Keratinocyte (primary cell): ENCODE data around the gene RAD54L. TPM values are rescaled to one million over a fixed set of nuclear protein-coding genes. Genes with fewer than 3 reads are reported as not detected.
"Not testable (repeated sequence)": the region's sequence is repeated elsewhere in the genome, so short reads cannot be mapped to it uniquely, and the experiment has no call there.

ENCODE experiments used
- DNase-seq: peaks from one replicate; pipeline ENCODE4 v3.0.0-alpha.2; 2011; ENCODE audit warnings: low read depth, missing footprints, low spot score
- FAIRE-seq: peaks from 2 replicates; lab custom pipeline; 2011; peaks lifted over from hg19 to GRCh38; lab: Jason Lieb, UNC
- H2AFZ ChIP-seq: 2 replicates; pipeline ENCODE4 v1.6.0; 2012; ENCODE audit warnings: low read length, control low read depth, inconsistent platforms; ENCODE audit not compliant: control insufficient read depth
- H3K27ac ChIP-seq: 2 replicates; pipeline ENCODE4 v1.5.1; 2011; ENCODE audit warnings: low read length; ENCODE audit not compliant: control insufficient read depth, insufficient read depth
- H3K27me3 ChIP-seq: 3 replicates; pipeline ENCODE4 v1.6.0; 2011; ENCODE audit warnings: low read length; ENCODE audit not compliant: control insufficient read depth, insufficient read depth; ENCODE audit errors: extremely low read depth
- H3K36me3 ChIP-seq, 2 experiments: 2 replicates in 1 of 2; 3 replicates in 1 of 2; pipeline ENCODE4 v1.5.1; 2011; ENCODE audit warnings: low read length in 2 of 2, mild to moderate bottlenecking in 1 of 2; ENCODE audit not compliant: control insufficient read depth in 2 of 2, insufficient read depth in 2 of 2; ENCODE audit errors: extremely low read depth in 1 of 2
- H3K4me1 ChIP-seq: 3 replicates; pipeline ENCODE4 v1.5.1; 2011; ENCODE audit warnings: low read length; ENCODE audit not compliant: control insufficient read depth, insufficient read depth; ENCODE audit errors: extremely low read depth
- H3K4me2 ChIP-seq: 3 replicates; pipeline ENCODE4 v1.6.0; 2011; ENCODE audit warnings: low read depth, low read length; ENCODE audit not compliant: control insufficient read depth, insufficient read depth; ENCODE audit errors: extremely low read depth
- H3K4me3 ChIP-seq, 3 experiments: fragments of 200-600 bp in 1 of 3; sonication (generic) in 1 of 3; 2 replicates in 2 of 3; 3 replicates in 1 of 3; pipeline ENCODE4 v1.5.1; 2011 to 2016; ENCODE audit warnings: low read length in 3 of 3, mild to moderate bottlenecking in 3 of 3, control low read depth in 2 of 3, inconsistent platforms in 1 of 3, low read depth in 1 of 3, mixed read lengths in 1 of 3, mixed run types in 1 of 3, moderate library complexity in 1 of 3; ENCODE audit not compliant: control insufficient read depth in 2 of 3, insufficient read depth in 2 of 3; ENCODE audit errors: extremely low read depth in 1 of 3
- H3K79me2 ChIP-seq: 2 replicates; pipeline ENCODE4 v1.6.0; 2012; ENCODE audit warnings: low read length; ENCODE audit not compliant: control insufficient read depth, insufficient read depth
- H3K9ac ChIP-seq: 3 replicates; pipeline ENCODE4 v1.6.0; 2011; ENCODE audit warnings: low read length; ENCODE audit not compliant: control insufficient read depth, insufficient read depth; ENCODE audit errors: extremely low read depth
- H3K9me1 ChIP-seq: 3 replicates; pipeline ENCODE4 v1.6.0; 2011; ENCODE audit warnings: low read length; ENCODE audit not compliant: control insufficient read depth, insufficient read depth; ENCODE audit errors: extremely low read depth
- H3K9me3 ChIP-seq: 2 replicates; pipeline ENCODE4 v1.5.1; 2012; ENCODE audit warnings: low read depth, low read length; ENCODE audit not compliant: control insufficient read depth
- H4K20me1 ChIP-seq: 3 replicates; pipeline ENCODE4 v1.6.0; 2011; ENCODE audit warnings: low read length; ENCODE audit not compliant: control insufficient read depth, insufficient read depth; ENCODE audit errors: extremely low read depth
- EZH2 ChIP-seq: IDR thresholded peaks from one replicate; pipeline ENCODE4 v1.6.1; 2012; ENCODE audit warnings: inconsistent platforms, mild to moderate bottlenecking, low read length, moderate library complexity
- dilution Hi-C: fragments of 300-500 bp; cut with MboI; formaldehyde crosslinking; loops from one replicate; pipeline ENCODE4 v1.7.0; 2020; ENCODE audit warnings: low sequenced_read_pairs; ENCODE audit not compliant: extremely low pct_ligation_motif_present
- polyA plus RNA-seq, 5 experiments: library from polyadenylated mRNA; depleted of rRNA in 3 of 5; stranded (reverse) in 3 of 5; stranded (forward) in 1 of 5; unstranded in 1 of 5; fragments of >200 nt; gene quantifications; 1 replicate in 1 of 5; 2 replicates in 3 of 5; 3 replicates in 1 of 5; pipeline versions ENCODE4 v1.2.1 to v1.2.3, GENCODE V29; 2011 to 2012; ENCODE audit warnings: missing spikeins in 2 of 5, low read depth in 1 of 5, low replicate concordance in 1 of 5
- TF ChIP-seq, protein P1 (sequence below), 3 experiments: IDR thresholded peaks in 1 of 3; conservative IDR thresholded peaks in 1 of 3; optimal IDR thresholded peaks in 1 of 3; 2 replicates in 2 of 3; 3 replicates in 1 of 3; pipeline versions ENCODE3 to v1.5.1; 2011; ENCODE audit warnings: low read length in 3 of 3, mild to moderate bottlenecking in 3 of 3, moderate library complexity in 2 of 3, control low read depth in 1 of 3, inconsistent platforms in 1 of 3; ENCODE audit not compliant: insufficient read depth in 2 of 3; ENCODE audit errors: extremely low read depth in 1 of 3

The RAD54L gene
- polyA plus RNA-seq, 1 donor (not counting 4 experiments of a cell fraction or from before 2014, with no cell fraction given) = 3.8 TPM

DNA sequence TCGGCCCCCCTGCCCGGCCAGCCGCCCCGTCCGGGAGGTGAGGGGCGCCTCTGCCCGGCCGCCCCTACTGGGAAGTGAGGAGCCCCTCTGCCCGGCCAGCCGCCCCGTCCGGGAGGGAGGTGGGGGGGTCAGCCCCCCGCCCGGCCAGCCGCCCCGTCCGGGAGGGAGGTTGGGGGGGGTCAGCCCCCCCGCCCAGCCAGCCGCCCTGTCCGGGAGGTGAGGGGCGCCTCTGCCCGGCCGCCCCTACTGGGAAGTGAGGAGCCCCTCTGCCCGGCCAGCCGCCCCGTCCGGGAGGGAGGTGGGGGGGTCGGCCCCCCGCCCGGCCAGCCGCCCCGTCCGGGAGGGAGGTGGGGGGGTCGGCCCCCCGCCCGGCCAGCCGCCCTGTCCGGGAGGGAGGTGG is 5.8 kb upstream of the RAD54L start:
- FAIRE-seq, H3K79me2 ChIP-seq, H2AFZ ChIP-seq, H3K27me3 ChIP-seq, DNase-seq, H3K4me2 ChIP-seq, H3K9me1 ChIP-seq, H3K27ac ChIP-seq, H3K36me3 ChIP-seq, H3K4me3 ChIP-seq, H3K9me3 ChIP-seq, H3K9ac ChIP-seq, H4K20me1 ChIP-seq, dilution Hi-C loops, H3K4me1 ChIP-seq: not testable (repeated sequence)

DNA sequence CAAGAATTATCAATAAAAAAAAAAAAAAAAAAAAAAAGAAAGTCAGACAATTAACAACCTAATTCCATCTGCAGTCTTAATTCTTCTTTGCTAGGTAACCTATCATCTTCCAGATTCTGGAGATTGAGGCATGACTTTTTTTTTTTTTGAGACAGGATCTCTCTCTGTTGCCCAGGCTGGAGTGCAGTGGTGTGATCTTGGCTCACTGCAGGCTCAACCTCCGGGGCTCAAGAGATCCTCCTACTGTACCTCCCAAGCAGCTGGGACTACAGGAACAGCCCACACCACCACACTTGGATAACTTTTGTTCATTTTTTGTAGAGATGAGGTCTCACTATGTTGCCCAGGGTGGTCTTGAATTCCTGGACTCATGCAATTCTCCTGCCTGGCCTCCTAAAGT is 4.6 kb upstream of the RAD54L start:
- TF ChIP-seq EZH2 = no peak
- TF ChIP-seq, protein P1, sequence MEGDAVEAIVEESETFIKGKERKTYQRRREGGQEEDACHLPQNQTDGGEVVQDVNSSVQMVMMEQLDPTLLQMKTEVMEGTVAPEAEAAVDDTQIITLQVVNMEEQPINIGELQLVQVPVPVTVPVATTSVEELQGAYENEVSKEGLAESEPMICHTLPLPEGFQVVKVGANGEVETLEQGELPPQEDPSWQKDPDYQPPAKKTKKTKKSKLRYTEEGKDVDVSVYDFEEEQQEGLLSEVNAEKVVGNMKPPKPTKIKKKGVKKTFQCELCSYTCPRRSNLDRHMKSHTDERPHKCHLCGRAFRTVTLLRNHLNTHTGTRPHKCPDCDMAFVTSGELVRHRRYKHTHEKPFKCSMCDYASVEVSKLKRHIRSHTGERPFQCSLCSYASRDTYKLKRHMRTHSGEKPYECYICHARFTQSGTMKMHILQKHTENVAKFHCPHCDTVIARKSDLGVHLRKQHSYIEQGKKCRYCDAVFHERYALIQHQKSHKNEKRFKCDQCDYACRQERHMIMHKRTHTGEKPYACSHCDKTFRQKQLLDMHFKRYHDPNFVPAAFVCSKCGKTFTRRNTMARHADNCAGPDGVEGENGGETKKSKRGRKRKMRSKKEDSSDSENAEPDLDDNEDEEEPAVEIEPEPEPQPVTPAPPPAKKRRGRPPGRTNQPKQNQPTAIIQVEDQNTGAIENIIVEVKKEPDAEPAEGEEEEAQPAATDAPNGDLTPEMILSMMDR (optimal IDR thresholded peaks at IDR 0.05 in 1 of 3, IDR thresholded peaks at IDR 0.05 in 1 of 3, conservative IDR thresholded peaks at IDR 0.05 in 1 of 3; ENCODE audit: extremely low read depth in 1 of 3, insufficient read depth in 2 of 3, low read length in 3 of 3) = no peak
- no peak overlapping the region for H3K27ac ChIP-seq
- no peaks in the 10 kb centered on the region for H3K9me3 ChIP-seq
- dilution Hi-C loops = no loop called here
- H3K4me3 ChIP-seq = no peak overlapping the region
- DNase-seq = no peak
- no peaks in the 10 kb centered on the region for H3K4me1 ChIP-seq
- no peaks in the 10 kb centered on the region for H3K9me1 ChIP-seq
- no peak for FAIRE-seq
- no peaks in the 10 kb centered on the region for H4K20me1 ChIP-seq
- peaks cover under 1% of the 10 kb centered on the region for H3K79me2 ChIP-seq
- H3K9ac ChIP-seq = no peak overlapping the region
- H3K27me3 ChIP-seq = no peaks in the 10 kb centered on the region
- H3K4me2 ChIP-seq = no peak overlapping the region
- H3K36me3 ChIP-seq = no peaks in the 10 kb centered on the region
- no peak overlapping the region for H2AFZ ChIP-seq

DNA sequence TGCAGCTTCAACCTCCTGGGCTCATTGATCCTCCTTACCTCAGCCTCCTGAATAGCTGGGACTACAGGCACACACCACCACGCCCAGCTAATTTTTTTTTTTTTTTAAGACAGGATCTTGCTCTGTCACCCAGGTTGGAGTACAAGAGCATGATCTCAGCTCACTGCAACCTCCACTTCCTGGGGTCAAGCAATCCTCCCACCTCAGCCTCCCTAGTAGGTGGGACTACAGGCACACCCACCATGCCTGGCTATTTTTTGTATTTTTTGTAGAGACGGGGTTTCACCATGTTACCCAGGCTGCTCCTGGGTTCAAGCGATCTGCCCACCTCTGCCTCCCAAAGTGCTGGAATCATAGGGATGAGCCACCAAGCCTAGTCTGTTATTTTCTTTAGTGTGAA is 3.7 kb upstream of the RAD54L start:
- FAIRE-seq, H3K9me1 ChIP-seq, H3K4me3 ChIP-seq, H3K9ac ChIP-seq, H4K20me1 ChIP-seq, H3K4me1 ChIP-seq, dilution Hi-C loops, H3K79me2 ChIP-seq, H3K4me2 ChIP-seq, H3K27me3 ChIP-seq, H3K9me3 ChIP-seq, DNase-seq, H2AFZ ChIP-seq, H3K36me3 ChIP-seq, H3K27ac ChIP-seq: not testable (repeated sequence)
